GM12878 (cell line): ENCODE measurements around the gene NLGN4X. TPM values are rescaled to one million over a fixed set of nuclear protein-coding genes. Genes with fewer than 3 reads are reported as not detected.

ENCODE experiments used
- ATAC-seq: fragments of 200-7000 bp; cut with Tn5 transposase; 3 replicates; pipeline ENCODE4 v1.9.1; 2020; ENCODE audit warnings: mild to moderate bottlenecking, moderate library complexity
- BruUV-seq: library from RNA; stranded (reverse); fragments of 400-500 nt; replicated peaks from 2 replicates; lab custom pipeline; 2021; lab: Mats Ljungman, UMichigan
- CTCF ChIA-PET: fragments of 300-600 bp; sonication (Branson Sonifier 250); formaldehyde crosslinking; extraction: SDS; loops from one replicate; lab custom pipeline; 2021; ENCODE audit warnings: inconsistent platforms; lab: Yijun Ruan, JAX
- POLR2A ChIA-PET: fragments of 350-600 bp; formaldehyde crosslinking; extraction: SDS; loops from one replicate; lab custom pipeline; 2021; ENCODE audit warnings: inconsistent platforms; lab: Charles Lee
- RAD21 ChIA-PET: fragments of 300-600 bp; sonication (Branson Sonifier 250); formaldehyde crosslinking; loops from one replicate; lab custom pipeline; 2023; ENCODE audit warnings: antibody characterized with exemption; ENCODE audit not compliant: unreplicated experiment; lab: Charles Lee
- SMC1A ChIA-PET: fragments of 300-600 bp; sonication (Branson Sonifier 250); formaldehyde crosslinking; loops from one replicate; lab custom pipeline; 2023; ENCODE audit not compliant: unreplicated experiment, uncharacterized antibody; lab: Charles Lee
- DNase-seq: peaks from one replicate; pipeline ENCODE4 v3.0.0-alpha.2; 2011; ENCODE audit warnings: low read depth, low spot score
- FAIRE-seq: peaks from 3 replicates; lab custom pipeline; 2011; peaks lifted over from hg19 to GRCh38; lab: Jason Lieb, UNC
- H2AFZ ChIP-seq: 2 replicates; pipeline ENCODE4 v1.6.0; 2011; ENCODE audit warnings: low read depth, low read length, control low read depth; ENCODE audit not compliant: control insufficient read depth
- H3K27ac ChIP-seq: 2 replicates; pipeline ENCODE4 v1.5.1; 2011; ENCODE audit warnings: control low read depth; ENCODE audit not compliant: control insufficient read depth, insufficient read depth
- H3K27me3 ChIP-seq, 2 experiments: replicated peaks in 1 of 2; 2 replicates each; pipeline versions ENCODE4 v1.6.0 to v1.6.1; 2011; ENCODE audit warnings: low read length in 1 of 2; ENCODE audit not compliant: control insufficient read depth in 2 of 2, insufficient read depth in 2 of 2
- H3K36me3 ChIP-seq, 2 experiments: 2 replicates each; pipeline ENCODE4 v1.5.1; 2011; ENCODE audit warnings: low read length in 1 of 2; ENCODE audit not compliant: control insufficient read depth in 2 of 2, insufficient read depth in 2 of 2
- H3K4me1 ChIP-seq: 2 replicates; pipeline ENCODE4 v1.6.1; 2011; ENCODE audit warnings: mild to moderate bottlenecking, low read length, moderate library complexity, mixed read lengths; ENCODE audit not compliant: control insufficient read depth, insufficient read depth
- H3K4me2 ChIP-seq: 2 replicates; pipeline ENCODE4 v1.6.0; 2011; ENCODE audit warnings: control low read depth; ENCODE audit not compliant: control insufficient read depth, insufficient read depth
- H3K4me3 ChIP-seq: fragments of 200-600 bp; sonication (generic); 2 replicates; pipeline ENCODE4 v1.5.1; 2016
- H3K79me2 ChIP-seq: 2 replicates; pipeline ENCODE4 v1.6.0; 2011; ENCODE audit warnings: low read length; ENCODE audit not compliant: control insufficient read depth, insufficient read depth
- H3K9ac ChIP-seq: 2 replicates; pipeline ENCODE4 v1.8.0; 2011; ENCODE audit warnings: low read length, control low read depth, mixed read lengths; ENCODE audit not compliant: control insufficient read depth, insufficient read depth
- H3K9me3 ChIP-seq: replicated peaks from 3 replicates; pipeline ENCODE4 v1.5.1; 2011; ENCODE audit warnings: mild to moderate bottlenecking, low read length; ENCODE audit not compliant: control insufficient read depth, insufficient read depth
- H4K20me1 ChIP-seq: 2 replicates; pipeline ENCODE4 v1.6.0; 2011; ENCODE audit not compliant: control insufficient read depth, insufficient read depth
- MXI1 ChIP-seq: fragments of 150-350 bp; IDR thresholded peaks from 2 replicates; pipeline ENCODE4 v1.6.1; 2011; ENCODE audit warnings: low read depth, mild to moderate bottlenecking, inconsistent platforms, low read length, improper control_type of control experiment
- MYC ChIP-seq: IDR thresholded peaks from 2 replicates; pipeline ENCODE4 v1.6.1; 2011; ENCODE audit warnings: mild to moderate bottlenecking, low read length, moderate library complexity, inconsistent platforms; ENCODE audit not compliant: insufficient read depth, insufficient replicate concordance, insufficient read length, severe bottlenecking
- POU2F2 ChIP-seq: IDR thresholded peaks from 3 replicates; pipeline ENCODE4 v1.6.1; 2011; ENCODE audit warnings: low read depth, mild to moderate bottlenecking, low read length, borderline replicate concordance
- SMC3 ChIP-seq: IDR thresholded peaks from 2 replicates; pipeline ENCODE4 v1.6.1; 2011; ENCODE audit warnings: low read length, improper control_type of control experiment, borderline replicate concordance
- SP1 ChIP-seq: IDR thresholded peaks from one replicate; pipeline ENCODE4 v1.6.1; 2011; ENCODE audit warnings: low read depth, low read length
- WGBS: methylation state at CpG from one replicate; pipeline ENCODE4 v1.1.6; 2016; ENCODE audit warnings: low lambda C conversion rate; ENCODE audit not compliant: insufficient replicate concordance, insufficient coverage; ENCODE audit errors: missing lambda C conversion rate; 5-methylcytosine and 5-hydroxymethylcytosine counted together
- in situ Hi-C: fragments of 300-500 bp; cut with MboI; formaldehyde crosslinking; loops from 9 replicates; pipeline ENCODE4 v1.14.3; 2018; ENCODE audit warnings: mixed read lengths
- intact Hi-C: fragments of 100-400 bp; cut with micrococcal nuclease; formaldehyde crosslinking; loops from one replicate; pipeline ENCODE4 v1.14.2; 2022; ENCODE audit not compliant: unreplicated experiment
- polyA plus RNA-seq, 11 experiments: library from polyadenylated mRNA; depleted of rRNA in 4 of 11; unstranded in 6 of 11; stranded (reverse) in 5 of 11; fragments of >200 nt; fragmentation: Nextera tagmentation in 4 of 11; fragmentation: Illumina TruSeq in 1 of 11; extraction: Ambion mirVana in 4 of 11; extraction: Trizol in 1 of 11; gene quantifications; 1 replicate in 1 of 11; 2 replicates in 10 of 11; pipeline versions ENCODE4 v1.2.1 to v1.2.3, GENCODE V29; 2011 to 2016; ENCODE audit warnings: inconsistent platforms in 2 of 11, missing spikeins in 2 of 11, low read depth in 1 of 11
- total RNA-seq, 4 experiments: library from RNA; depleted of rRNA in 3 of 4; stranded (reverse); fragments of >200 nt in 3 of 4; fragmentation: Illumina TruSeq in 1 of 4; extraction: Trizol in 1 of 4; gene quantifications; 2 replicates each; pipeline versions ENCODE4 v1.2.1 to v1.2.3, GENCODE V29; 2013 to 2021
- TF ChIP-seq, protein P1 (sequence below): IDR thresholded peaks from 2 replicates; pipeline ENCODE4 v1.6.1; 2012; ENCODE audit warnings: low read depth, low read length, improper control_type of control experiment

Gene NLGN4X
- total and polyA plus RNA-seq, 10 of the 15 experiments (the other 5 are each of a cell fraction or from before 2014, with no cell fraction given) = 0.02 to 1.5 (median 0.09) TPM; not detected in 2

DNA sequence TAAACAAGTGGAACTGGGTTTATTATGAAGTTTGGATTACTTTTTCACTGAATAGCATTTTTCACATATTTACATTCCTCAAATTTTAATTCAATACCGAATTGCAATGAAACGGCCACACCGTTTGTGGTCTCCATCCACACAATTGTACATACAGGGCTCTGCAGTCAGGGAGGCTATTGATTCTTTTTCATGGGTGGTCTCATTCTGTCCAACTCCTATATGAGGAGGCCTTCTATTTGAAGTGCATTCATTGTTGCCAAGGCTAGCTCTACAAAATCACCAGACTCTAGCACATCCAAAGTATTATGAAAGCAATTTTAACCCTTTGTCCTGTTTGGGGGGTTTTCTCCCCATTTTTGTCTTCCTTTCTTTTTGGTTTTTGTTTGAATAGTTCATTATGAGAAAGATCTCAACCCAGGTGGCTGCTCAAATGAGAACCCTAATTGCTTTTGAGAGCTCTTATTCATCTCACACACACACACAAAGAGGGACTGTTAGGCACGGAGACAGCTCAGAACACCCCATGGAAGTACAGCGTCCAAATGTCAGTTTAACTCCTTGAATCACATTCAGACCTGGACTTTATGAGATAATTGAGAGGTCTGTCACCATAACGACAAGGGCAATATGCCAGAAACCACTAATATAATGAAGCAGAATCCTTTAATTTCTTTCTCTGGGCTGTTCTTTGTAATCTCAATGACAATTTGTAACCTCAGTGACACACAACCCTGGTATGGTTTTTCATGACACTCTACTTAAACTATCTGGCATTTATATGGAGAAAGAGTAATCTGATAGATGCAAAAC is 79.4 kb downstream of the NLGN4X start:
- Histone ChIP-seq H3K4me3 (no peak overlapping the region), H2AFZ (no peak overlapping the region), H3K79me2 (no peaks in the 10 kb centered on the region), H3K27me3 (no peaks in the 10 kb centered on the region), H3K36me3 (no peaks in the 10 kb centered on the region), H3K4me2 (no peak overlapping the region), H3K4me1 (no peaks in the 10 kb centered on the region), H3K9ac (no peak overlapping the region), H3K27ac (no peak overlapping the region), H4K20me1 (no peaks in the 10 kb centered on the region), H3K9me3 (no peaks in the 10 kb centered on the region; the same call in 2 of the 3 replicates)
- FAIRE-seq = no peak
- CTCF ChIA-PET = no interaction called here
- POLR2A ChIA-PET = no interaction called here
- WGBS = 38% methylated on average over 6 of the region's 6 CpGs
- RAD21 ChIA-PET = no interaction called here
- DNase-seq = no peak
- intact Hi-C loops = no loop called here
- SMC1A ChIA-PET = interaction anchor here (1.1 to 1.3 kb wide), 2 partner anchors 11 to 20 kb away, joined by 4 to 5 read pairs; no protein-coding TSS in a partner anchor
- in situ Hi-C loops = no loop called here
- BruUV-seq = no TSS peak
- TF ChIP-seq, protein P1, sequence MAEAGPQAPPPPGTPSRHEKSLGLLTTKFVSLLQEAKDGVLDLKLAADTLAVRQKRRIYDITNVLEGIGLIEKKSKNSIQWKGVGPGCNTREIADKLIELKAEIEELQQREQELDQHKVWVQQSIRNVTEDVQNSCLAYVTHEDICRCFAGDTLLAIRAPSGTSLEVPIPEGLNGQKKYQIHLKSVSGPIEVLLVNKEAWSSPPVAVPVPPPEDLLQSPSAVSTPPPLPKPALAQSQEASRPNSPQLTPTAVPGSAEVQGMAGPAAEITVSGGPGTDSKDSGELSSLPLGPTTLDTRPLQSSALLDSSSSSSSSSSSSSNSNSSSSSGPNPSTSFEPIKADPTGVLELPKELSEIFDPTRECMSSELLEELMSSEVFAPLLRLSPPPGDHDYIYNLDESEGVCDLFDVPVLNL = no peak
- TF ChIP-seq MYC (no peak), POU2F2 (no peak), MXI1 (no peak)
- no peak for ATAC-seq

DNA sequence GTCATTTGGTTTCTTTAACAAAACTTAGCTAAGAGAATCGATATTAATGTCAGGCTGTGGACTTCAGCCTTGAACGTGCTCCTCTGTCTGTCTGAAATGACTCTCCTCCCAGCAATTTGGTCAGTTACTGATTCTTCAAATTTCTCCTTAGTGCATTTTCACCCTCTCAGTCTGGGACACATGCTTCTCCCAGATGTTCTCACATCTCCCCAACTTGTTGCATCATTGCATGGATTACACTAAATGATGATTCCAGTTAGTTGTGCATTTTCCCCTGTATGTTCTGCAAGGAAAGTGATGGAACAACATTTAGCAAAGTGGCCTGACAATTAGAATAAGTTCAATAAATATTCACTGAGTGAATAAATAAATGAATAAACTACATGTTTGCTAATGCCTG is 94.4 kb downstream of the NLGN4X start:
- no peak for ATAC-seq
- intact Hi-C loops = no loop called here
- H3K27me3 ChIP-seq = no peaks in the 10 kb centered on the region
- ChIA-PET POLR2A (no interaction called here), SMC1A (no interaction called here), RAD21 (no interaction called here), CTCF (interaction anchor here (0.9 kb wide), 1 partner anchor 20 kb away, joined by 5 read pairs; no protein-coding TSS in a partner anchor)
- no peaks in the 10 kb centered on the region for H3K36me3 ChIP-seq
- in situ Hi-C loops = no loop called here
- no peaks in the 10 kb centered on the region for H3K4me1 ChIP-seq
- no TSS peak for BruUV-seq
- H2AFZ ChIP-seq = no peak overlapping the region
- H3K27ac ChIP-seq = no peak overlapping the region
- H3K4me3 ChIP-seq = no peak overlapping the region
- no peaks in the 10 kb centered on the region for H4K20me1 ChIP-seq
- no peak overlapping the region for H3K9ac ChIP-seq
- no peak for DNase-seq
- no peak for FAIRE-seq
- 7% methylated on average over 2 of the region's 2 CpGs for WGBS
- no peaks in the 10 kb centered on the region for H3K9me3 ChIP-seq
- TF ChIP-seq SMC3 (no peak), SP1 (no peak)
- H3K79me2 ChIP-seq = no peaks in the 10 kb centered on the region
- no peak overlapping the region for H3K4me2 ChIP-seq
